ENCODE measurements around the gene CHIT1. TPM values are rescaled to one million over a fixed set of nuclear protein-coding genes. Genes with fewer than 3 reads are reported as not detected.
"Not testable (repeated sequence)": the region's sequence is repeated elsewhere in the genome, so short reads cannot be mapped to it uniquely, and the experiment has no call there.

Gene CHIT1
- total and polyA plus RNA-seq, 7 donors, result 0.04 to 0.27 (median 0.09) TPM; not detected in 3

DNA sequence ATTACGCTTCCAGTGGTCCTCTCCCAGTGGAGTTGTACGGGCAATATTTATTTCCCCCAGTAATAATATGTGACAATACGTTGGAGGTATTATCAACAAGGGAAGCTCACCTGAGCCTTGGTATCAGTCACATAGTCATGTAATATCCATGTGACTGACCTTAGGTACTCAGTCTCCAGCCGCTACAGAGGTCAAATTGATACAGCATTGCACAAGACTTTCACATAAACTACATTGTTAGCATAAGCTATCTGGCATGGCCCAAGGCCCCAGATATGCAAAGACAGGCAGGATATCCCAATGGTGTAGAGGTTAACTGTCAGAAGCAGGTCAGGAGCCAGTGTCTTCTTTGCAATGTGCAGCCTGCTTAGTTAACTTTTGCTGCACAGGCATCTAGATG lies 15.3 kb upstream of the CHIT1 start:
- Histone ChIP-seq H3K9me3 (no peaks in the 10 kb centered on the region), H3K27ac (no peak overlapping the region), H3K4me1 (no peaks in the 10 kb centered on the region), H3K36me3 (ENCODE audit: insufficient read depth in 1 of 2, low read depth in 1 of 2) (no peaks in the 10 kb centered on the region), H3K27me3 (ENCODE audit: insufficient read depth in 3 of 3, low read length in 2 of 3) (no peaks in the 10 kb centered on the region), H3K4me3 (no peak overlapping the region)
- WGBS, 3 donors, result 45 to 66% (median 47%) methylated on average over 4 of the region's 4 CpGs
- TF ChIP-seq, protein P1, sequence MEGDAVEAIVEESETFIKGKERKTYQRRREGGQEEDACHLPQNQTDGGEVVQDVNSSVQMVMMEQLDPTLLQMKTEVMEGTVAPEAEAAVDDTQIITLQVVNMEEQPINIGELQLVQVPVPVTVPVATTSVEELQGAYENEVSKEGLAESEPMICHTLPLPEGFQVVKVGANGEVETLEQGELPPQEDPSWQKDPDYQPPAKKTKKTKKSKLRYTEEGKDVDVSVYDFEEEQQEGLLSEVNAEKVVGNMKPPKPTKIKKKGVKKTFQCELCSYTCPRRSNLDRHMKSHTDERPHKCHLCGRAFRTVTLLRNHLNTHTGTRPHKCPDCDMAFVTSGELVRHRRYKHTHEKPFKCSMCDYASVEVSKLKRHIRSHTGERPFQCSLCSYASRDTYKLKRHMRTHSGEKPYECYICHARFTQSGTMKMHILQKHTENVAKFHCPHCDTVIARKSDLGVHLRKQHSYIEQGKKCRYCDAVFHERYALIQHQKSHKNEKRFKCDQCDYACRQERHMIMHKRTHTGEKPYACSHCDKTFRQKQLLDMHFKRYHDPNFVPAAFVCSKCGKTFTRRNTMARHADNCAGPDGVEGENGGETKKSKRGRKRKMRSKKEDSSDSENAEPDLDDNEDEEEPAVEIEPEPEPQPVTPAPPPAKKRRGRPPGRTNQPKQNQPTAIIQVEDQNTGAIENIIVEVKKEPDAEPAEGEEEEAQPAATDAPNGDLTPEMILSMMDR (IDR thresholded peaks at IDR 0.05), result no peak
- intact Hi-C loops (cut with DNase I), result no loop called here
- ATAC-seq (no peak), DNase-seq (no peak)

DNA sequence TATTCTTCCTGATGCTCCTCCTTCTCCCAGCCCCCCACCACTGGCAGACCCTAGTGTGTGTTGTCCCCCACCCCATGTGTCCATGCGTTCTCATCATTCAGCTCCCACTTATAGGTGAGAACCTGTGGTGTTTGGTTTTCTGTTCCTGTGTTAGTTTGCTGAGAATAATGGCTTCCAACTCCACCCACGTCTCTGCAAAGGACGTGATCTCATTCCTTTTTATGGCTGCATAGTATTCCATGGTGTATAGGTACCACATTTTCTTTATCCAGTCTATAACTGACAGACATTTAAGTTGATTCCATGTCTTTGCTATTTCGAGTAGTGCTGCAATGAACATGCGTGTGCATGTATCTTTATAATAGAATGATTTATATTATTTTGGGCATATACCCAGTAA lies 12.2 kb upstream of the CHIT1 start:
- intact Hi-C loops (cut with DNase I); H3K27me3 ChIP-seq (ENCODE audit: insufficient read depth in 3 of 3, low read length in 2 of 3); ATAC-seq; H3K9me3 ChIP-seq; DNase-seq; H3K36me3 ChIP-seq (ENCODE audit: insufficient read depth in 1 of 2, low read depth in 1 of 2); H3K4me3 ChIP-seq; H3K4me1 ChIP-seq; H3K27ac ChIP-seq: not testable (repeated sequence)
- 80 to 84% (median 83%) methylated on average over 5 of the region's 5 CpGs for WGBS, 3 donors

DNA sequence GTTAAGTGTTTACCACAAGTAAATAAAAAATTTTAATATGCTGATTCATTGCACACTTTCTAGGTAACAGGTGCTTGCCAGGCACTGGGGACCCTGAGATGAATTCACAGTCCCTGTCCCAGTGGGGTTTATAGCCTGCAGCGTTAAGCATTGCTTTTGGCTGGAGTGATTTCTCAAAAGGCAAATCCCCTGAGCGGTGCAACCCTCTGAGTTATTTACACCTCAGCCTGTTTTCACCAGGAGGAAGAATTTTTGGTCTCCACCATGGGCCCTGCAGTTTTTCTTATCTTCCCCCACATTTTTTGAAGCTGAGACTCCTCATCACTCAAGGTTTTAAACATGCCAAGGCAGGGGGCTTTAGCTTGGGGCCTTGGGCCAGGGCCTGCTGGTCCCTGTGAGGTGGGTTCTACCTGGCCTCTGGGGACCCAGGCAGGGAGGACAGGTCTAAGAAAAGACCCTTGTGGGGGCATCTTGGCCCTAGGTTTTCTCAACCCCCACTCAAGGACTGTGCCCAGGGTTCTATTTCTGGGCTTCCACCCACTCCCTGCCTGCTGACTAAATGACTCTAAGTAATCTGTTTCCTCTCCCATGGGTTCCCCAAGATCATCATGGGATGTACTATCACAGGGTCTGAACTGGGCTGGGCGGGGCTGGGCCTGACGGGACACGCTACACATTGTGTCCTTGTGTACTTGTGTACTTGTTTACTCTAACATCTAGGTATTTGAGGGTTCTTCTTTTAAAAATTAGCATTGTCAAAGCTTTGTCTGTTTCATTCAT lies 10.2 kb upstream of the CHIT1 start:
- no peak overlapping the region for H3K27ac ChIP-seq
- no peaks in the 10 kb centered on the region for H3K9me3 ChIP-seq
- DNase-seq, result no peak
- ATAC-seq, result no peak
- TF ChIP-seq, protein P1 (IDR thresholded peaks at IDR 0.05), result no peak
- no peaks in the 10 kb centered on the region for H3K4me1 ChIP-seq
- intact Hi-C loops (cut with DNase I), result no loop called here
- H3K27me3 ChIP-seq (ENCODE audit: insufficient read depth in 3 of 3, low read length in 2 of 3), result no peaks in the 10 kb centered on the region
- H3K4me3 ChIP-seq, result no peak overlapping the region
- H3K36me3 ChIP-seq (ENCODE audit: insufficient read depth in 1 of 2, low read depth in 1 of 2), result no peaks in the 10 kb centered on the region
- WGBS, 3 donors, result 49 to 66% (median 55%) methylated on average over 5 of the region's 5 CpGs

DNA sequence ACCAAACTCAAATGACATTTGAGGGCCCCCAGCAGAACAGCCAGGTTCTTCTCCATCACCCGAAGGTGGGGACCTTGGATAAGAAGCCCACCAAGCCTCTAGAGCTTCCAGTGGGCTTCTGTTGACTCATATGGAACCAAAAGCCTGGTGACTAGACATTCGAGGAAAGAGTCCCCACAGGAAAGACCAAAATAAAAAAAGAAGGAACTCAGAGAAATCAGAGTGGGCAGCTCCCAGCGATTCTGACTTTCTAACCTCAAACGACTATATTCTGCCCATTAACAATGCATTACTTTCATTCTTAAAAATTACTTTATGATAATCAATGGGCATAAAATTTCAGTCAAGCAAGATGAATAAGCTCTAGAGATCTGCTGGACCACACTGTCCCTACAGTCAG lies 9.6 kb upstream of the CHIT1 start:
- H3K27ac ChIP-seq, result no peak overlapping the region
- no peaks in the 10 kb centered on the region for H3K9me3 ChIP-seq
- DNase-seq, result no peak
- intact Hi-C loops (cut with DNase I), result no loop called here
- H3K4me3 ChIP-seq, result no peak overlapping the region
- H3K27me3 ChIP-seq (ENCODE audit: insufficient read depth in 3 of 3, low read length in 2 of 3), result no peaks in the 10 kb centered on the region
- TF ChIP-seq, protein P1 (IDR thresholded peaks at IDR 0.05), result no peak
- H3K36me3 ChIP-seq (ENCODE audit: insufficient read depth in 1 of 2, low read depth in 1 of 2), result no peaks in the 10 kb centered on the region
- no peak for ATAC-seq
- no peaks in the 10 kb centered on the region for H3K4me1 ChIP-seq
- WGBS, 3 donors, result 67 to 78% (median 71%) methylated on average over 4 of the region's 4 CpGs

DNA sequence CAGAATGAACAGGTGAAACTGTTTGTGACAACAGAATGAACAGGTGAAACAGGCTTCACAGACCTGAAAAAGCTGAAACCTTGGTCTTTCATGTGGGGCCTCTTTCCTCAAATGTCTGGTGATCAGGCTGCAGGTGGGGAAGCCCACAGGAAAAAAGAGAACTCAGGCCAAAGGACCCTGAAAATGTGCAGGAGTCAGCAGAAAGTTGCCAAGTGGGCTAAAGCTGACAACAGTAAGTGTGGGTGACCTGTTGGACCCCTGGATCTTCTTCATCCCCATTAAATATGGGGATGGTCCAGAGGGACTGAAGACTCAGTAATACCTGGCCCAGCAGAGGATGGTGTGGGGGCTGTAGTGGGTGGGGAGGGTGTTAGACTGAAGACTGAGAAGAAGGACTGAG lies 9.1 kb upstream of the CHIT1 start:
- DNase-seq, result no peak
- ATAC-seq, result no peak
- H3K4me1 ChIP-seq, result no peaks in the 10 kb centered on the region
- no peaks in the 10 kb centered on the region for H3K9me3 ChIP-seq
- no peak overlapping the region for H3K4me3 ChIP-seq
- no peak overlapping the region for H3K27ac ChIP-seq
- H3K36me3 ChIP-seq (ENCODE audit: insufficient read depth in 1 of 2, low read depth in 1 of 2), result no peaks in the 10 kb centered on the region
- intact Hi-C loops (cut with DNase I), result no loop called here
- TF ChIP-seq, protein P1 (IDR thresholded peaks at IDR 0.05), result no peak
- no peaks in the 10 kb centered on the region for H3K27me3 ChIP-seq (ENCODE audit: insufficient read depth in 3 of 3, low read length in 2 of 3)

DNA sequence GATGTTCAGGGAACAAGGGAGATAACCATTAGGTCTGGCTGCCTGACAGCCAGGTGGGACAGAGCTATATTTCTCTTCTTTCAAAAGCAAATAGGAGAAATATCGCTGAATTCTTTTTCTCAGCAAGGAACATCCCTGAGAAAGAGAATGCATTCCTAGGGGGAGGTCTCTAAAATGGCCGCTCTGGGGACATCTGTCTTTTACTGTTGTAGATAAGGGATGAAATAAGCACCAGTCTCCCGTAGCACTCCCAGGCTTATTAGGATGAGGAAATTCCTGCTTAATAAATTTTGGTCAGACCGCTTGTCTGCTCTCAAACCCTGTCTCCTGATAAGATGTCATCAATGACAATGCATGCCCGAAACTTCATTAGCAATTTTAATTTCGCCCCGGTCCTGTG lies 5.4 kb upstream of the CHIT1 start:
- ATAC-seq; H3K27ac ChIP-seq; H3K4me3 ChIP-seq; DNase-seq; intact Hi-C loops (cut with DNase I); H3K27me3 ChIP-seq (ENCODE audit: insufficient read depth in 3 of 3, low read length in 2 of 3); H3K36me3 ChIP-seq (ENCODE audit: insufficient read depth in 1 of 2, low read depth in 1 of 2); H3K4me1 ChIP-seq; H3K9me3 ChIP-seq: not testable (repeated sequence)
- WGBS, 3 donors, result 83 to 86% (median 84%) methylated on average over 7 of the region's 7 CpGs
